ENCODE results near the gene GDF10.
A peak's percentile ranks its signal among the peaks of the same experiment; 100 is the strongest.

Gene GDF10

GRCh38 chr10:47257396-47258120 lies 42.4 kb upstream of the GDF10 start:
- DNase-seq: no peak
- Histone ChIP-seq H3K4me3 (ENCODE audit: insufficient read depth, low read depth, low read length, poor library complexity, severe bottlenecking) (peak overlapping the region; percentile 14), H3K36me3 (ENCODE audit: control insufficient read depth, insufficient read depth, low read length) (no peaks in the 10 kb centered on the region), H3K27ac (ENCODE audit: insufficient read depth, low read length, poor library complexity, severe bottlenecking) (peak overlapping the region; percentile 43), H3K27me3 (replicated peaks; ENCODE audit: control insufficient read depth, insufficient read depth, low read length, poor library complexity, severe bottlenecking) (no peaks in the 10 kb centered on the region), H3K4me1 (ENCODE audit: control insufficient read depth, insufficient read depth, low read length, poor library complexity, severe bottlenecking) (peaks cover 57% of the 10 kb centered on the region), H3K9me3 (ENCODE audit: control insufficient read depth, low read length) (no peaks in the 10 kb centered on the region)

GRCh38 chr10:47258921-47259320 lies 41.1 kb upstream of the GDF10 start:
- Histone ChIP-seq H3K27me3 (replicated peaks; ENCODE audit: control insufficient read depth, insufficient read depth, low read length, poor library complexity, severe bottlenecking) (no peaks in the 10 kb centered on the region), H3K9me3 (ENCODE audit: control insufficient read depth, low read length) (no peaks in the 10 kb centered on the region), H3K36me3 (ENCODE audit: control insufficient read depth, insufficient read depth, low read length) (no peaks in the 10 kb centered on the region), H3K4me1 (ENCODE audit: control insufficient read depth, insufficient read depth, low read length, poor library complexity, severe bottlenecking) (peaks cover 57% of the 10 kb centered on the region), H3K4me3 (ENCODE audit: insufficient read depth, low read depth, low read length, poor library complexity, severe bottlenecking) (no peak overlapping the region), H3K27ac (ENCODE audit: insufficient read depth, low read length, poor library complexity, severe bottlenecking) (no peak overlapping the region)
- DNase-seq: no peak

- Histone ChIP-seq H3K36me3 (ENCODE audit: control insufficient read depth, insufficient read depth, low read length) (no peaks in the 10 kb centered on the region), H3K9me3 (ENCODE audit: control insufficient read depth, low read length) (no peaks in the 10 kb centered on the region), H3K27me3 (replicated peaks; ENCODE audit: control insufficient read depth, insufficient read depth, low read length, poor library complexity, severe bottlenecking) (no peaks in the 10 kb centered on the region), H3K27ac (ENCODE audit: insufficient read depth, low read length, poor library complexity, severe bottlenecking) (no peak overlapping the region), H3K4me1 (ENCODE audit: control insufficient read depth, insufficient read depth, low read length, poor library complexity, severe bottlenecking) (peaks cover 58% of the 10 kb centered on the region), H3K4me3 (ENCODE audit: insufficient read depth, low read depth, low read length, poor library complexity, severe bottlenecking) (no peak overlapping the region)
- no peak for DNase-seq
Measured at GRCh38 chr10:47259466-47259865, 40.5 kb upstream of the GDF10 start.

GRCh38 chr10:47260505-47261111 lies 39.4 kb upstream of the GDF10 start:
- DNase-seq: no peak
- Histone ChIP-seq H3K36me3 (ENCODE audit: control insufficient read depth, insufficient read depth, low read length) (no peaks in the 10 kb centered on the region), H3K9me3 (ENCODE audit: control insufficient read depth, low read length) (no peaks in the 10 kb centered on the region), H3K4me3 (ENCODE audit: insufficient read depth, low read depth, low read length, poor library complexity, severe bottlenecking) (no peak overlapping the region), H3K27me3 (replicated peaks; ENCODE audit: control insufficient read depth, insufficient read depth, low read length, poor library complexity, severe bottlenecking) (no peaks in the 10 kb centered on the region), H3K4me1 (ENCODE audit: control insufficient read depth, insufficient read depth, low read length, poor library complexity, severe bottlenecking) (peaks cover 61% of the 10 kb centered on the region), H3K27ac (ENCODE audit: insufficient read depth, low read length, poor library complexity, severe bottlenecking) (peak overlapping the region; percentile 55)

GRCh38 chr10:47261121-47261520 lies 38.9 kb upstream of the GDF10 start:
- Histone ChIP-seq H3K27ac (ENCODE audit: insufficient read depth, low read length, poor library complexity, severe bottlenecking) (peak overlapping the region; percentile 55), H3K9me3 (ENCODE audit: control insufficient read depth, low read length) (no peaks in the 10 kb centered on the region), H3K36me3 (ENCODE audit: control insufficient read depth, insufficient read depth, low read length) (no peaks in the 10 kb centered on the region), H3K4me3 (ENCODE audit: insufficient read depth, low read depth, low read length, poor library complexity, severe bottlenecking) (no peak overlapping the region), H3K27me3 (replicated peaks; ENCODE audit: control insufficient read depth, insufficient read depth, low read length, poor library complexity, severe bottlenecking) (no peaks in the 10 kb centered on the region), H3K4me1 (ENCODE audit: control insufficient read depth, insufficient read depth, low read length, poor library complexity, severe bottlenecking) (peaks cover 55% of the 10 kb centered on the region)
- no peak for DNase-seq

- peak overlapping the region; percentile 8 for H3K27ac ChIP-seq (ENCODE audit: insufficient read depth, low read length, poor library complexity, severe bottlenecking)
- no peaks in the 10 kb centered on the region for H3K36me3 ChIP-seq (ENCODE audit: control insufficient read depth, insufficient read depth, low read length)
- H3K9me3 ChIP-seq (ENCODE audit: control insufficient read depth, low read length): no peaks in the 10 kb centered on the region
- DNase-seq: no peak
- no peaks in the 10 kb centered on the region for H3K27me3 ChIP-seq (replicated peaks; ENCODE audit: control insufficient read depth, insufficient read depth, low read length, poor library complexity, severe bottlenecking)
- peaks cover 55% of the 10 kb centered on the region for H3K4me1 ChIP-seq (ENCODE audit: control insufficient read depth, insufficient read depth, low read length, poor library complexity, severe bottlenecking)
- no peak overlapping the region for H3K4me3 ChIP-seq (ENCODE audit: insufficient read depth, low read depth, low read length, poor library complexity, severe bottlenecking)
Measured at GRCh38 chr10:47261556-47261955, 38.4 kb upstream of the GDF10 start.

GRCh38 chr10:47262606-47263533 lies 37.1 kb upstream of the GDF10 start:
- no peaks in the 10 kb centered on the region for H3K27me3 ChIP-seq (replicated peaks; ENCODE audit: control insufficient read depth, insufficient read depth, low read length, poor library complexity, severe bottlenecking)
- DNase-seq: no peak
- no peak overlapping the region for H3K27ac ChIP-seq (ENCODE audit: insufficient read depth, low read length, poor library complexity, severe bottlenecking)
- H3K4me3 ChIP-seq (ENCODE audit: insufficient read depth, low read depth, low read length, poor library complexity, severe bottlenecking): no peak overlapping the region
- H3K4me1 ChIP-seq (ENCODE audit: control insufficient read depth, insufficient read depth, low read length, poor library complexity, severe bottlenecking): peaks cover 44% of the 10 kb centered on the region
- H3K36me3 ChIP-seq (ENCODE audit: control insufficient read depth, insufficient read depth, low read length): no peaks in the 10 kb centered on the region
- no peaks in the 10 kb centered on the region for H3K9me3 ChIP-seq (ENCODE audit: control insufficient read depth, low read length)

GRCh38 chr10:47264797-47265281 lies 35.2 kb upstream of the GDF10 start:
- Histone ChIP-seq H3K27ac (ENCODE audit: insufficient read depth, low read length, poor library complexity, severe bottlenecking) (no peak overlapping the region), H3K9me3 (ENCODE audit: control insufficient read depth, low read length) (no peaks in the 10 kb centered on the region), H3K4me3 (ENCODE audit: insufficient read depth, low read depth, low read length, poor library complexity, severe bottlenecking) (no peak overlapping the region), H3K36me3 (ENCODE audit: control insufficient read depth, insufficient read depth, low read length) (no peaks in the 10 kb centered on the region), H3K27me3 (replicated peaks; ENCODE audit: control insufficient read depth, insufficient read depth, low read length, poor library complexity, severe bottlenecking) (no peaks in the 10 kb centered on the region), H3K4me1 (ENCODE audit: control insufficient read depth, insufficient read depth, low read length, poor library complexity, severe bottlenecking) (peaks cover 34% of the 10 kb centered on the region)
- peak in 1 of 3 donors; percentile 41 for DNase-seq

GRCh38 chr10:47266602-47267001 lies 33.4 kb upstream of the GDF10 start:
- H3K36me3 ChIP-seq (ENCODE audit: control insufficient read depth, insufficient read depth, low read length): no peaks in the 10 kb centered on the region
- H3K27me3 ChIP-seq (replicated peaks; ENCODE audit: control insufficient read depth, insufficient read depth, low read length, poor library complexity, severe bottlenecking): no peaks in the 10 kb centered on the region
- no peaks in the 10 kb centered on the region for H3K9me3 ChIP-seq (ENCODE audit: control insufficient read depth, low read length)
- no peak overlapping the region for H3K4me3 ChIP-seq (ENCODE audit: insufficient read depth, low read depth, low read length, poor library complexity, severe bottlenecking)
- H3K4me1 ChIP-seq (ENCODE audit: control insufficient read depth, insufficient read depth, low read length, poor library complexity, severe bottlenecking): peaks cover 16% of the 10 kb centered on the region
- DNase-seq: no peak
- no peak overlapping the region for H3K27ac ChIP-seq (ENCODE audit: insufficient read depth, low read length, poor library complexity, severe bottlenecking)
